ENCODE measurements around the gene PTPN9.
"Not testable (repeated sequence)": the region's sequence is repeated elsewhere in the genome, so short reads cannot be mapped to it uniquely, and the experiment has no call there.

The PTPN9 gene

DNA sequence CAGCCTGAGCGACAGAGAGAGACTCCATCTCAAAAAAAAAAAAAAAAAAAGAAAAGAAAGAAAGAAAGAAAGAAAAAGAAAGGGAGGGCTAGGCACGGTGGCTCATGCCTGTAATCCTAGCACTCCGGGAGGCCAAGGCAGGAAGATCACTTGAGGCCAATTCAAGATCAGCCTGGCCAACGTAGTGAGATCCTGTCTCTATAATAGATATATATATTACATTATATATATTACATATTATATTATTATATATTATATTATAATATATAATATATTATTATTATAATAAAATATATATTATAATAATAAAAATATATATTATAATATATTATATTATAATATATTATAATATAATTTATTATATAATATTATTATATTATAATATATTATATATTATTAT lies 48.9 kb downstream of the PTPN9 start:
- no peak for DNase-seq

DNA sequence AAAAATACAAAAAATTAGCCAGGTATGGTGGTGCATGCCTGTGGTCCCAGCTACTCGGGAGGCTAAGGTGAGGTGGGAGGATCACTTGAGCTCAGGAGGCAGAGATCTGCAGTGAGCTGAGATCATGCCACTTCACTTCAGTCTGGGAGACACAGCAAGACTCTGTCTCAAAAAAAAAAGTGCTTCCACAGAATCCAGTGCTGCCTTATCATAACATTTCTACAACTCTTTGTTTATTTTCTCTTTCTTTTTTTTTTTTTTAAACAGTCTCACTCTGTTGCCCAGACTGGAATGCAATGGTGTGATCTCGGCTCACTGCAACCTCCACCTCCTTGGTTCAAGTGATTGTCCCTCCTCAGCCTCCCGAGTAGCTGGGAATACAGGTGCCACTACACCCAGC lies 53.4 kb downstream of the PTPN9 start:
- not testable (repeated sequence) for DNase-seq

DNA sequence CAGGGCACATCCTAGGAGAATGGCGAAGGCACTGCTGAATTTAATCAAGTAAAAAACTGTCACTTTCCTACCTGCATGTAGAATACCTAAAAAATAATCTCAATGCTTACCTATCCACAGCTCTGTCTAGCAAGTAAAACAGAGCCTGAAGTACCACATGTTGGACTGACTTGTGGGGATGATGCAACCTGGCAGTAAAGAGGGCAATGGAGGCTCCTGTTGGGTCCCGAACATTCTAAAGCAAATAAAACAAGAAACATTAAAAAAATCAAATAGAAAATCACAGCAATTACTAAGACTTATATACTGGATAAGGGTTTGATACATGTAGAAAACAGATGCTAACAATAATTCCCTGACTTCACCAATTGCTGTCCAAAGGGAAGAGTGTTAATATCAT lies 56.1 kb downstream of the PTPN9 start:
- no peak for DNase-seq

DNA sequence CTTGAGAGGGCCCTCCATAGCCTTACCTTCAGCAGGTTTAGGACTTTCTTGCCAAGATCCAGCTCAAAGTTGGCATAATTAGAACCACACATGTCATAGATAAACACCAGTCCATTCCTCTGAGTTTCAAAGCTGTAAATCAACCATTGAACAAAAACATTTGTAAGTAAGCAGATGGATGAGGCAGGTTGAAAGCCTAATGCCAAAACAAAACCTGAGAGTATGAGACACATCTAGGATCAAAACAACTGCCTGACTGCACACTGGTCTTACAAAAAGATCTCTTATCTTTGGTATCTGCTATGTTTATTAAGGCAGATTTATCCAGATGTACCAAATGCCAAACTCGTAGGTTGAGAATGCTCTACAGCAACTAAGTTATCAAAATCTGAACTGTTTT lies 61.9 kb downstream of the PTPN9 start:
- no peak for DNase-seq

DNA sequence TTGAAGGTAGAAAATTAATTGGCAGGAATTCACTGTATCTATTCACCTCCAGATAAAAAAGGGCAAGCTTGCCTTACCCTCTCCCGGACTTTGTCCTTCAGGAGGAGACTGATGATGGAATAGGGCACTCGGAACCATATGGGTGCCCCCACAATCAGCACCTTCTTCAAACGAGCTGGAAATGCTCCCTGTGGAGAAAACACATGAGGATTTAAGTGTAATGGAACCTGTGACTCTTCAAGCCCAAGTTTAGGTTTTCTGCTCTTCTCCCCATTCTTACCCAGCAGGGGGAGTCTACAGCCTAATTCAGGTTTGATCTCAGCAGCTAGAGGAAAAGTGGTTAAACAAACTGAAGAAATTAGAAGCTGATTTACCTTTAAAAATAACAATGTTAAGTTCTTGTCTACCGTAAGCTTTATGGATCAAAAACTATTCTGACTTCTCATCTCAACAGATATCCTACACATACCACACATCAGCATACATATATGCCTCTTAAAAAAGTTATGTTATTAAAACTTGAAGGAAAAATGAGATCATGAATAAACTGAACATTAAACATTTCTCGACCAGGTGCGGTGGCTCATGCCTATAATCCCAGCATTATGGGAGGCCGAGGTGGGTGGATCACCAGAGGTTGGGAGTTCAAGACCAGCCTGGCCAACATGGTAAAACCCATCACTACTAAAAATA lies 70.1 kb downstream of the PTPN9 start:
- peak; percentile 10 to 43 (median 38) for DNase-seq

DNA sequence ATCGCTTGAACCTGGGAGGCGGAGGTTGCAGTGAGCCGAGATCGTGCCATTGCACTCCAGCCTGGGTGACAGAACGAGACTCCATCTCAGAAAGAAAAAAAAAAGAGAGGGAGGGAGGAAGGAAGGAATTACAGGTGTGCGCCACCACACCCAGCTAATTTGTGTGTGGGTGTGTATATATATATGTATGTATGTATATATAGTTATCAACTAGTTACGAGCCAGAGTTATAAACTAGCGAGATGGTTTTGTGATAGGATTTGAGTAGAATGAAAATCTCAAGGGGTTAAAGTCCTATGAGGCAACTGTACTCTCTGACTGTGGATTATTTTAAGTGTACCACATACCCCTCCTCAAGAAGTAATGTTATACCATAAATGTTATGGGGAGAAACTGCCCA lies 76.8 kb downstream of the PTPN9 start:
- no peak for DNase-seq

DNA sequence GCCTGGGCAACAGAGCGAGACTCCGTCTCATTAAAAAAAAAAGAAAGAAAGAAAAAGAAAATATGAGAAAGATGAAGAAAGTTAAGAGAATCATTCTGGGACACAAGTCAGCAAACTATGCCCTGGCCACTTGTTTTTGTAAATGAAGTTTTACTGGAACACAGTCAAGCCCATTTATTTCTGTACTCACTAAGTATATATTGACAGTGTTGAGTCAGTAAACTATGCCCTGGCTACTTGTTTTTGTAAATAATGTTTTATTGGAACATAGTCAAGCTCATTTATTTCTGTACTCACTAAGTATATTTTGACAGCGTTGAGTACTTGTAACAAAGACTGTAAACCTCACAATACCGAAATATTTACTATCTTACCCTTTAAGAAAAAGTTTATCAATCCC lies 85.4 kb downstream of the PTPN9 start:
- DNase-seq: no peak

DNA sequence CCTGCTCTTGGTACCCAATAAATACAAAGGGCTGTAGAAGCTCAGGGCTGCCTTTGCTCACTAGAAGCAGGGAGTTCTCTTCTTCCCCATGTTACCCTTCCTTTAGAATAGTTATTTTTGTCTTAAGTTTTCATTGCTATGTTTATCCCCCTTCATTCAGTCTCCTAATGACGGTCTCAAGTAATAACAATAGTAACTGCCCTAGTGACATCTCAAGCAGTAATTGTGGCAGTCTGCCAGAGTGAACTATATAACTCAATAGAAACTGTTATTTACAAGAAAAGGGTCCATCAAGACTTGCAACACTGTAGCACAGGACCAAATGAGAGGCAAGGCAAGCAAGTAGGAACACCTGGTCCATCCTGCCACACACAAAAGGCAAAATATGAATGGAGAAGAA lies 95.2 kb downstream of the PTPN9 start:
- no peak for DNase-seq

DNA sequence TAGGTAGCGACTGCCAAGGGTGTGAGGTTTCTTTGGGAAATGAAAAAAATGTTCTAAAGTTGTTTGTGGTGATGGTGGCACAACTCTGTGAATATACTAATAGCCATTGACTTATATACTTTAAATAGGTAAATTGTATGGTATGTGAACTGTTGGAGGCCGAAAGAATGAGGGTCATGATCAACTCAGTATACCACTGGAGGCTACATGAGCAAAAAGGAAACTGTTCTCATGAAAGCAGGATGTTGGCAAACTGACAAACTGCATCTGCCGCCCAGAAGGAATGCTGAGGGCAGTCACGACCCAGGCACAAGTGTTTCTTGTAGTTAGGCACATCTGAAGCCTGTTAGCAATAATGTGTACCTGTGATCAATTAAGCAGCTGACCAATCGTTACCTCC lies 95.6 kb downstream of the PTPN9 start:
- not testable (repeated sequence) for DNase-seq

DNA sequence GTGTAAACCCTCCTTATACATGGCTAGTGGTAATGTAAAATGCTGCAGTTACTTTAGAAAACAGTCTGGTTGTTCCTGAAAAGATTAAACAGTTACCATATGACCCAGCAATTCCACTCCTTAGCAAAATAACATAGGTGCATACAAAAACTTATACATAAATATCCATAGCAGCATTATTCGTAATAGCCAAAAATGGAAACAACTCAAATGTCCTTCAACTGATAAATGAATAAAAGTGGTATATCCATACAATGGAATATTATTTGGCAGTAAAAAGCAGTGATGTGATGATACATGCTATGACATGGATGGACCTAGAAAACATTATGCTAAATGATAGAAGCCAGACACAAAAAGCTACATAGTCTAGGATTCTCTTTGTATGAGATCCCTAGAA lies 96.0 kb downstream of the PTPN9 start:
- no peak for DNase-seq

DNA sequence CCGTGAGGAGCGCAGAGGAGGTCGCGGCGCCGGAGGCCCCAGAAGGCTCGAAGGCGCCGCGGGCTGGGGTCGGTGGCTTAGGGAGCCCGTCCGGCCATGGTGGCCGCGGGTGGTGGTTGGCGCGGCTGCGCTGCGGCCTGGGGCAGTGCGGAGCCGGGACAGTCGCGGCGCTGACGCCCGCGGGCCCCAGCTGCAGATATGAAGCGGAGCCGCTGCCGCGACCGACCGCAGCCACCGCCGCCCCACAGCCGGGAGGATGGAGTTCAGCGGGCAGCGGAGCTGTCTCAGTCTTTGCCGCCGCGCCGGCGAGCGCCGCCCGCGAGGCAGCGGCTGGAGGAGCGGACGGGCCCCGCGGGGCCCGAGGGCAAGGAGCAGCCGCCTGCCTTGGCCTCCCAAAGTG lies 98.7 kb downstream of the PTPN9 start:
- not testable (repeated sequence) for DNase-seq

DNA sequence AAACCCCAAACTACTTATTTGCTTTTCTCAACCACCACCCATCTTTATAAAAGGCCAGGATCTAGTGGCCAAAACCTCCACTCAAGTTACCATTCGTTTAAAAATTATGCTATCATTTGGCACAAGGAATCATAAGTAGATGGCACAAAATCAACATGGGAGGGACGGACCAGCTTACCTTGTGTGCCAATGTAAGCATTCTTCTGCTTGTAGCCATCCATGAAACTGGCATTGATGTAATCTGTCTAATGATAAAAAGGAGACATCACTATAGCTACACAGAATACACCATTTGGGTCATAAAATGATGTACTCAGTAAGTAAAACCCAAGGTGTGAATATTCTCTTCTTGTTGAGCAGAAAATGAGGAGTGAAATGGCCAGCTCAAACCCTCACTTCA lies 99.4 kb downstream of the PTPN9 start:
- no peak for DNase-seq

DNA sequence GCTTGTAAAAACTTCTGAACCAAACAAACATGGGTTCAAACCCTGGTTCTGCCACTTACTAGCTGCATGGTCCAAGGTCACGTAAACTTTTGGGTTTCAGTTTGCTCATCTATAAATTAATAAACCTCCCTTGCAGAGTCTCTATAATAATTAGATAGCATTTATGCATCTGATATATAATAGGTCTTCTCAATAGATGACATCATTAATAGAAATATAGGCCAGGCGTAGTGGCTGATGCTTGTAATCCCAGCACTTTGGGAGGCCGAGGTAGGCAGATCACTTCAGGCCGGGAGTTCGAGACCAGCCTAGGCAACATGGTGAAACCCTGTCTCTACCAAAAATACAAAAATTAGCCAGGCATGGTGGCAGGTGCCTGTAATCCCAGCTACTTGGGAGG lies 102.0 kb downstream of the PTPN9 start:
- DNase-seq: not testable (repeated sequence)

DNA sequence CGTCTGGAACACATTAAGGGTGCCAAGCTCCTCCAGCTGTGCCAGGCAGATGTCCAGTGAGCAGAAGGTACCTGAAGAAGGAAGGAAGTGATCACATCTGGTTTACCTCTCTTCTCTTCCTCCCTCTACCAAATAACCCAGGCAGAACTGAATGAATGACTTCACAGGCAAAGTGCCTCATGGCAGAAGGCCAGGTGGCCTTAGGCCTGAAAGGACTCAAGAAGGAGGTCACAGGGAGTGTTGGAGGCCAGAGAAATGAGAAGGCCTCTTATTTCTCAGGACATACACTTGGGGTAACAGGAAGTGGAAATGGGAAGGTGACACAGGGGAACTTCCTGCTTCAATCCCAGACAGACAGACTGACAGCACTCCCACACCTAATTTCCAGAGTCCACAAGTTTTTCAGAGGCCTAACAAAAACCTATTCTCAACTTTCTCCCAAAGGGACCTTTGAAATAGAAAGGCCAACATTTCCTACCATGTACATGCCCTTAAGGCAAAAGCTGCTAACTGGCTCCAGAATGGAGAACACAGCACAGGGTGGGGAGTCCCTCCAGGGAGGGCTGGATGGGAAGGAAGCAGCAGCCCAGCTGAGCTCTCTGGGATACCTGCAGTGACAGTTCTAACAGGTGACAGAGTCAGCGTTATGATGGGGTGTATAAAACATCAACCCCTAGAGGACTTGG lies 110.1 kb downstream of the PTPN9 start:
- peak in 3 of 4 experiments; percentile 26 to 36 (median 32) for DNase-seq

DNA sequence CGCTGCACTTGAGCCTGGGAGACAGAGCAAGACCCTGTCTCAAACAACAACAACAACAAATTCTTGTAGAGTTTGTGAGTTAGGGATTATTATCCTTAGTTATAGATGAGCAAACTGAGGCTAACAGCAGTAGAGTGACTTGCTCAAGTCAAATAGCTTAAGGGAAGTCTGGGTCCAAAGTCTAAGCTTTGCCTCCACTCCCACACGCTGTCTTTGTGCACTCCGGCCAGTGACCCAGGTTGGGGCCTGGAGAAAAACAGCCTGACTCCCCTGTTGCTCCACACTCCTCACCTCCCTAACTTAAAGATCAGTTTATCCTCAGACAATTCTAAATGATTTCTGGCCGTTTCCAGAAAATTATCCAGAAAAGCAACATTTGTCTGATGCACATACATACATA lies 118.5 kb downstream of the PTPN9 start:
- no peak for DNase-seq

DNA sequence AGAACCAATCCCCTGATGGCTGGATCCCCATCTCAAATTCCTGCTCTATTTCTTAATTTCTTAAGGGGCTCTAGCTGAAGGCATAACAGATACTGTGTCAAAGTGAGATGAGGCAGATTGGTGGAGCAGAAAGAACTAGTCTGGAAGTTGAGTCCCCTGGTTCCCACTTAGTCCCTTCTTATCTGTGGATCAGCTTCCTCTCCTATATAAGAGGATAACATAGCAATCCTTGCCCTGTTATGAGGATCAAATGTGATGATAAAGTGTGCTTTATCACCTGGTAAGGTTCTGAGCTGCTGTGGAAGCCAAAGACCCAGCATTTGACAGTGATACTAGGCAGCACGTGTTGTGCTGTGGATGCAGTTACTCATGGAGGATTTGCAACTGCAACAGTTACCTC lies 119.5 kb downstream of the PTPN9 start:
- DNase-seq: no peak

DNA sequence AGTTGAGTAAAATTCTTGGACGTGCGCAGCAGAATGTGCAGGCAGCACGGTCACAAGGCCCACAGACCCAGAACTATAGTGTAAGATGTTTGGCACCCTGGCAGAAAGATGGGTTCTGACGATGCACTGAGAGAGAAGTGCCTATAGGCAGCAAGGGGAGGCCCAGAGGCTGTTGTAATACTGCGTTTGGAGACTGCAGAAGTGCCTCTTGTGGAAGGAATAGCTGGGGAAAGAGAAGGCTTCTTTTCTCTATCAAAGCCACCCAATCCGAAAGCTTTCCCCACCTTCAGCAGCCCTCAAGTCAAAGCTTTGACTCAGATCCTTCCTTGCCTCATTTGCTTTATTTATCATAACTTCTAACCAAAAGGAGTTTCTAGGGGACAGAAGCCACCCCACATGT lies 122.4 kb downstream of the PTPN9 start:
- DNase-seq: peak; percentile 26 to 45 (median 40)

DNA sequence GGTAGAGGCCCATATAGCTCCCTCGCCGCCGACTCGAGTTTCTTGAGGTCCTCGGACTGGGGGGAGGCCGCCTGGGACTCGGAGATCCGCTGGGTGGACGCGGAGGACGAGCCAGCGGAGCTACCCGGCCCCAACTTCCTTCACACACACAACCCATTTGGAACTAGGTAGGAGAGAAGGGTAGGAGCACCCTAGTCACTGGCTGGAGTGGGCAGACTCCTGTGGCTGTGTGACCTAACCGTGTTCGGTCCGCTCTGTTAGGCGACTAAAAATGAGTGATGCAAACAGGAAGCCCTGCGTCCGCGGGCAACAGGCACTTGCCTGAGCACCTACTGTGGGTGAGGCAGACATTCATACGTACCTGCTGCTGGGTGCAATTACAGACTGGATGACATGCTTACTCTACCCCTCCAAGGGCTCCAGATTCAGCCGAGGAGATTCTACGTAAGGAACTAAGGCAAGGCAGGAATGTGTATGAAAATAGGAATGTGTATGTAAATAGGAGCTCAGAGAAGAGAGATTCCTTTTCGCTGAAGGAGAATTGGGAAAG lies 123.1 kb downstream of the PTPN9 start:
- peak; percentile 71 to 86 (median 78) for DNase-seq

DNA sequence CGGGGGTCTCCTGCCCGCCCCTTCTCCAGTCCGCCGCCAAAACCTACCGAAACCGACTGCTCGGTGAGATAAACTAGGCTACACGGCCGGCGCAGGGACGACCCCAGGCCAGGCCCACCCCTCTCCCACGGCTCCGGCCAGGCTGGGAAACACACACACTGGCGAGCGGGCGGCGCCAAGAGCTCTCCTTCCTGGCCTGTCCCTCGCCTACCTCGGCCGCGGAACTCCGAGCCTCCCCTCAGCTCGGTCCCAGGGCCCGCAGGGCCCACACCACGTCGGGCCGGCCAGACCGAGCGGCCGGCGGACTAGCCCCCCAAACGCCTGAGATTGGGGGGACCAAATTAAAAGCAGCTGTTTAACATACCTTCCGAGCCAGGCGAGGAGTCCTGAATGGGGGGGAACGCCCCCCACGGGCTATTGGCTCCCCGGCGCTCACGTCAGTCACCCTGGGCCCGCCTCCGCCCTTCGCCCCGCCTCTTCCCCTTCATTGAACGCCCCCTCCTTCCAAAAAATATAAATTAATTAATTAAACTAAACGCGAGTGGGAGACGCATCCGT lies 123.6 kb downstream of the PTPN9 start:
- peak; percentile 87 to 94 (median 92) for DNase-seq

DNA sequence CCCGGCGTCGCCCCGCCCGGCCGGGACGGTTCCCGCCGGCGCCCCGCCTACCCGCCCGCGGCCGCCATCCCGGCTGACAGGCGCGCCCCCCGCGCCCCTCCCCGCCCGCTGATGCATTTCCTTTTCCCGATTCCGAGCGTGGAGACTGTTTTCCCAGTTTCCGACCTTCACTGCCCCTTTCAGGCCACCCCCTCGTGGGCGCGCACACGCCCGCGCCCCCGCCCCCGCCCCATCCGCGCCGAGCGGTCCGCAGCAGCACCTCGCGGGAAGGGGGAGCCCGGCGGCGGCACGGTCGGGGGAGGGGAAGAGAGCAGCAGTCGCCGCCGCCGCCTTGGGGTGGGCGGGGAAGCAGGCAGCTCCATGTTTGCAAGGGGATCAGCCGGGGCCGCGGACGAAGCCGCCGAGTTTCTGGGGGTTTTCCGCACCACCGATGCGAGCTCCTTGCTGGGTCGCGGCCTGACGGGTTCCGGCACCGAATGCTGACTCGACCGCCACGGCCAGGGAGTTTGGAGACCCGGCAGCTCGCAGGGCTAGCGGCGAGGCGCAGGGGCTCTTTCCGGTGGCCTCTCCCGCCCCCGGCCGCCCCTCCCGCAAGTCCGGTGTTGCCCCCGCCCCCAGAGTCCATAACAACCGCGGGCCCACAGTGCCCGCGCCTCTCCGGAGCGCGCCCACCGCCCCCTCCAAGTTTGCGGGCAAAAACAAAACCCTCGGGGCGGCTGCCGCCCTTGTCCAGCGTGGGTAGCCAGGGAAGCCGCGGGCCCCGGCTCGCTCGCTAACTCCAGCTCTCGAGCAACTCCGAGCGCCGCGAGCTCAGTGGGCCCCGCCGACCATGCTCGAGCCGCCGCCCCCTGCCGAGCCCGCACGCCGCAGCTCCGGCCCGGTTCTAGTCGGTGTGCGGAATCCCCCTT lies 124.4 kb downstream of the PTPN9 start:
- DNase-seq: peak; percentile 17 to 89 (median 64)

DNA sequence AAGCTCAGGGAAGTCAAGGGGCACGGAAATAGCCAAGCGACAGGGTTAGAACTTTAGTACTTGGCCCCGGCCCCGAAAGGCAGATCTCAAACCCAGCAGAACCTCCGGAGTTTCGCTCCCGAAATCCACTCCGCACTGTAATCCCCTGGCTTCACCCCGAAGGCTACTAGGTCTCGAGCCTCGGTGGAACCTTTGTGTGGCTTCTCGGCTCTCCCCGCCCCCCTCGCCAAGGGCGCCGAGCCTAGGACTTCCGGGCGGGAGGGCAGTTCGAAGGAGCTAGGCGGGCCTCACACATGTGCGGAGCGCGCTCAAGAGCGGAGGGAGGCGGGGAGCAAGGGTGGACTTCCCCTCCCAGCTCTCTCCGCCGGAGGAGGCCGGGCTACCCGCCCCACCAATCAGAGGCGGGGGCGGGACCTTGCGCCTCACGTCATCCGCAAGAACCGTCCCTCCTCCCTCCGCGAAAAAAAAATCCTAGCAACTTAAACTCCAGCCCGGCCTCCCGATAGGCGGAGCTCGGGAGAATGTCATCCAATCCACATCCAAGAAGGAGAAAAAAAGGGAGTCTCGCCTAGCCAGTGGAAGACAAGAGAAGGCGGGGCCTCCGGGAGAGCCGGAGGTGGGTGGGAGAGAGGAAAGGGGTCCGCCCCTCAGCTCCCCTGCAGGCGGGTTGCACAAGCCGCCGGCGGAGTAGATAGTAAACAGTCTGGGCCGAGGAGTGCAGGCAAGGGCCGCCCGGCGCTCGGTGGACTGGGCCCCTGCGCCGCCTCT lies 125.2 kb downstream of the PTPN9 start:
- peak; percentile 99 to 100 (median 100) for DNase-seq

Data from suppressor macrophage (primary cell).